HG03565 (cell line): Measurements from ENCODE around the gene ALG6.

Experiments used
- ATAC-seq: cut with Tn5 transposase; IDR thresholded peaks from one replicate; pipeline ENCODE4 v1.9.1; 2021; ENCODE audit warnings: mild to moderate bottlenecking, moderate library complexity; ENCODE audit not compliant: unreplicated experiment

ALG6 gene

DNA sequence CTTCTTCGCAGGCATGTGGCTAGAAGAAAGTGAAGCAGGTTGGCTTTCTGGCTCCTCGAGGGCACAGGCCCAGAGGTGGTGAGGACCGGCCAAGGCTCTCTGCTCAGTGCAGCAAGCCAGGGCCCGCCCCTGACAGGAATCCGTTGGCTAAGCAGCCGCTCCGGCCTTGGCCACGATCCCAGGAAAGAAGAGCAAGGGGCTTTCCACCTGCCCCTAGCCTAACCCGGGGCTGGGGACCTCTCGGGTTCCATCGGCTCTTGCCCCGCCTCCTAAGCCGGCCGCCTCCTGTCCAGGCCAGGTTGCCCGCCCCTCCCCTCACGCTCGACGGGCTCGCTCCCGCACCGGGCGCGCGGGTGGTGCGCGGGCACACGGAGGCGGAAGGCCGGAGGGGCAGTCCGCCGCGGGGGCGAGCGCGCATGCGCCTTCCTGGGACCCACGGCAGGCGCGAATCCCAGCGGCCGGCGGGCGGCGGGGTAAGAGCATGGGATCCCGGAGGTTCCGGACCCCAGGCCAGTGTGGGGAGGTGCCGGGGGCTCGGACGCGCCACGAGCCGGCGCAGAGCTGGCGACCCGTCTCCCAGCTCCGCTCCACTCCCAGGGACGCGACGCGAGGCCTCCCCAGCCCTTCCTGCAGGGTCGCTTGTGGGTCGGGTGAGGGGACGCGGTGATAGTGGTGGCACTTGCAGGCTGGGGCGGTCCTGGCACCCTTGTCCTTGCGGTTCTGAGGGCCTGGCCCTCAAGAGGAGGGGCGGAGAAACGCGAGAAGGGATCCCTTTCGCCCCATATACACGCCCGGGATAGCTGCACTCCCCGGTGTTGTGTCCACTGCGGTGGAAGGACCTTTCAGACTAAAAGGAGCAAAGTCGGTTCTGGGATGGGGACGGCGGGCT lies at the start of gene ALG6:
Gene ALG6, plus strand, starts transcription at position 413 of the 889 bp plus-strand sequence. CDS start 3,351 bp downstream, outside the sequence.
- peak; percentile 92 for ATAC-seq

GRCh38 chr1:63317817-63318152 lies 49.6 kb upstream of the ALG6 start:
- ATAC-seq: no peak

- ATAC-seq: no peak
Observed at GRCh38 chr1:63318201-63318979, 49.0 kb upstream of the ALG6 start.

DNA sequence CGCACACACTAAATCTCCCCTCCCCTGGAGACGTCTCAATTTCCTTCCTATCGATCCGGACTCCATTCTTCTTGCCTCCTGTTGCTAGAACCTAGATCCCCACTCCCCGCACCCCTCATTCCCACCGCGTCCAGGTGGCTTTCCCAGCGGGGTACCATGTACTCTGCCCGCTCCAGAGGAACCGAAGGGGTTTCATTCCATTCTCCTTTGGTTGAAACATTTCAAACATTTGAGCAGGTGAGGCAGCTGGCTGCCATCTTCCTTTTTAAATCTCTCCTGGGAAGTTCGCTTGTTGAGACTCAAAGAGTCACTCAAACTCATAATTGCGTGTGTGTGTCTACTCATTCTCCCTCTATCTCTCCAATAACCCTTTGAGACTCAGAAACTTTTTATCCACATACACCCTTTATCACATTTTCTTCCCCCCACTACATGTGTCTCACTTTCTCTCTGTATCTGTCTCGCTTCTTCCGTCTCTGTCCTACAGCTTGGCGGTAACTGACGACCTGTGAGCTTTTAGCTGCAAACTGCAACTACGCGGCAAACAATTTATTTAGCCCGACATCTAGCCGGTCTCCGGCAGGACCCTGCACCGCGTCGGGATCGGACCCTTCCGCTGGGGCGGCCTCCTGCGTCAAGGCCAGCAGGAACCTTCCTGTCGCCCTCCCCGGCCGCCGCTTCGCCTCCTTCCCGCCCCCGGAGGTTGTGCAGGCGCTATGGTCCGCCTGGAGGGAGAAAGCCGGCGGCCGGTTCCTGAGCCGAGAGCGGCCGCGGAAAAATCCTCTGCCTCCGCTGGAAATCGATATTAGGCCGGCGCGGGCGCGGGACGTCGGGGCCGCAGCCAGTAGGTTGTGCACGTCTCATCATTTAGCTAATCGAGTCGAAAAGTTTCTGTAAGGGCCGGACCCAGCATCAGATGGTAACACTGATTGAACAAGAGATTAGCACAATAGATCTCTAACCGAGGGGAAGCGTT lies 48.1 kb upstream of the ALG6 start:
- no peak for ATAC-seq

- ATAC-seq: no peak
Observed at GRCh38 chr1:63320022-63320721, 47.3 kb upstream of the ALG6 start.

DNA sequence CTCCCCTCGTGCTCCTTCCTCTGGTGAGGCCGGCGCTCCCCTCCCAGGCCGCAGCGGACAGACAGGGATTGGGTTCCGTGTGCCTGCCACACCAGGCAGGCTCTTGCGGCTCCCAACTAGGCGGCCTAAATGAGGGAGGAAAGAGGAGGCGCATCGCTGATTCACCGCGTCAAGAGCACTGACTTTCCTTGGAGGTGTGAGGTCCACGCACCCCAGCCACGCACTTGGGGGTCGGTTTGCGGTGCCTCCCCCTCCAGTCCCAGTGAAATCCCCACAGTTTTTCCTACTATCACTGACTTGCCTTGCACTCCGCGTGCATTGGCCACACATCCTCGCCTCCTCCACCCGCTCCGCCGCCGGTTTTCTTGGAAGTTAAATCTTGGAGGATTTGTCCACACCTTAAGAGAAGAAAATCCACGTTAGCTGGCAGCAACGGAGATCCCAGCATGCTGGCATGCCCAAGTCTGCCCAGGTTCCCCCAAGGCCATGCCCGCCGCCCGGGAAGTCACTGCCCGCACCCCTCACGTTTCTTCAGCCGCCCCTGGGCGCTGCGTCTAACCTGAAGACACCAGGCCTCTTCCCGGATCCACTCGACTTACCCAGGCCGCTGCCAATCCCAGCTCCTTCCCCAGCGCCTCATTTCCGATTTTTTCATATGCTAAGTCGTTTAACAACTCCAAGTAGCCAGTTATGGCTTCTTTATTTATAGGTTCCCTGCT lies 46.2 kb upstream of the ALG6 start:
- no peak for ATAC-seq

DNA sequence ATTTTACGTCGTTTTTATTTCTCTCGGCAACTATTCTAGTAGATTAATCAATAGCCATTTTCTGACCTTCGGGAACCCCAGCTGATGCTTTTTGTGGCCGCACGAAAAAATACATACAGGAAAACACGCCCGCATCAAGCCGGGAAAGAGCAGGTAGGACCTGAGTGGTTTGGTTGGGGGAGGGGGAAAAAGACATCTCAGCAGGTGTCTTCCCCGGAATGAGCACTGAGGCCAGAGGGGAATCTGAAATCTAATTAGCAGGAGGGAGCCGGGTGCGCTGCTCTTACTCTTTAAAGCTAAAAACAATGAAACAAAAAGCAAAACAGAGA lies 45.7 kb upstream of the ALG6 start:
- no peak for ATAC-seq

- no peak for ATAC-seq
Observed at GRCh38 chr1:63322114-63322943, 45.1 kb upstream of the ALG6 start, which contains the start of gene FOXD3. Gene FOXD3, plus strand, starts transcription at chr1:63322567. Its CDS starts 492 bp downstream, at chr1:63323059.

GRCh38 chr1:63322944-63323864 lies 44.2 kb upstream of the ALG6 start:
- no peak for ATAC-seq

GRCh38 chr1:63323865-63324778 lies 43.3 kb upstream of the ALG6 start:
- ATAC-seq: no peak

- ATAC-seq: no peak
Observed at GRCh38 chr1:63324779-63325119, 42.7 kb upstream of the ALG6 start.

- ATAC-seq: no peak
Observed at GRCh38 chr1:63325279-63325985, 42.0 kb upstream of the ALG6 start.

GRCh38 chr1:63326106-63326472 lies 41.3 kb upstream of the ALG6 start:
- no peak for ATAC-seq

- ATAC-seq: no peak
Observed at GRCh38 chr1:63326473-63327380, 40.7 kb upstream of the ALG6 start.

DNA sequence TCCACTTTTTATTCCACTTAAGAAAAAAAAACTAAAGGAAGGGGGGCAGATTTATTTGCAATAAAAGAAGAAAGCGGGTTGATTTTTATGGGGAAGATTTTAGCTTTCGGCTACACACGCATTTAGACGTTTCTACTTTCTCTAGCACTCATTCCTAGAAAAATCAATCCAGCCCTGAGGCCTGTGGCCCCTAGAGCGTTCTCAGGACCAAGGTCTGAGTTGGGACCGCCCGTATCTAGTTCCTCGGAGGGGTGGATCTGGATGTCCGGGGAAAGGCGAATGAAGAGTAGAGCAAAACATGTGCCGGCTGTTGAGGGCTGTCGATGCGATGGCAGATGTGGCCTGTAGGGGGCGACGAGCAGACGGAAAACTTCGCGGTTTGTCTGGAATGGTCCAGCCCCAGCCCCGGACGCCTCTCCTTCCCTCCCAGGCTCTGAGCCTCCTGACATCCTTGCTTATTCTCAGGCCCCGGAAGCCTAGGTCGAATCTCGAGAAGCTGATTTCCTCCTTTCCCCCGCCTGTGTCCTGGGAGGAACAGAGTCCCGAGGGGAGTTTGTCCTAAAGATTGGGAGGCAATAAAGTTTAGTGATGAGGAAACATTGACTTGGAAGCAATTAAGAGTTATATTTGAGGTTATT lies 39.9 kb upstream of the ALG6 start:
- no peak for ATAC-seq
